ENCODE data around the gene BEND6. TPM values are rescaled to one million over a fixed set of nuclear protein-coding genes. Genes with fewer than 3 reads are reported as not detected.
"Not testable (repeated sequence)": the region's sequence is repeated elsewhere in the genome, so short reads cannot be mapped to it uniquely, and the experiment has no call there.

Gene BEND6
- total and polyA plus RNA-seq, 10 of the 15 experiments (the other 5 are each of a cell fraction or from before 2014, with no cell fraction given) = 0.79 to 2.8 (median 1.6) TPM

DNA sequence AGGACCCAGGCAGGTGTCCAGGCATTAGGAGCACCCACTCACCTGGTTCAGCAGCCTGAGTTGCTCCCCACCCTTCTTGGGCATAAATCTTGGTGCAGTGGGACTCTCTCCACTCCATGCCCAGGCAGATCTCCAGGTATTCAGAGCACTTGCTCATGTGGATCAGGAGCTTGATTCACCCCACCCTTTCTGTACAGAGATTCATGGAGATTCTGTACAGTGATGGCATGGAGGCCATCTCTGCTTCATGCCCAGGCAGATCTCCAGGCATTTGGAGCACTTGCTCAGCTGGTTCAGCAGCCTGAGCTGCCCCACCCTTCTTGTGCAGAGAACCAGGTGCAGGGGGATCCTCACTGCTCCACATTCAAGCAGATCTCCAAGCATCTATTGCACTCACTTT, 44.1 kb downstream of the BEND6 start:
- ATAC-seq = no peak
- Histone ChIP-seq H3K9ac (ENCODE audit: control insufficient read depth, insufficient read depth, low read length) (no peak overlapping the region), H2AFZ (ENCODE audit: control insufficient read depth, low read depth, low read length) (no peak overlapping the region), H3K4me3 (no peak overlapping the region), H3K9me3 (replicated peaks; ENCODE audit: control insufficient read depth, insufficient read depth, low read length) (peaks cover 2% of the 10 kb centered on the region; the same call in 1 of the 3 replicates), H3K27ac (ENCODE audit: control insufficient read depth, insufficient read depth) (no peak overlapping the region), H3K36me3 (ENCODE audit: control insufficient read depth in 2 of 2, insufficient read depth in 2 of 2, low read length in 1 of 2) (no peaks in the 10 kb centered on the region), H4K20me1 (ENCODE audit: control insufficient read depth, insufficient read depth) (no peaks in the 10 kb centered on the region), H3K27me3 (replicated peaks in 1 of 2; ENCODE audit: control insufficient read depth in 2 of 2, insufficient read depth in 2 of 2, low read length in 1 of 2) (no peaks in the 10 kb centered on the region), H3K4me1 (ENCODE audit: control insufficient read depth, insufficient read depth, low read length) (no peaks in the 10 kb centered on the region), H3K79me2 (ENCODE audit: control insufficient read depth, insufficient read depth, low read length) (no peaks in the 10 kb centered on the region), H3K4me2 (ENCODE audit: control insufficient read depth, insufficient read depth) (no peak overlapping the region)
- ChIA-PET CTCF (no interaction called here), SMC1A (ENCODE audit: uncharacterized antibody, unreplicated experiment) (no interaction called here), RAD21 (ENCODE audit: unreplicated experiment) (interaction anchor here (0.8 kb wide), 1 partner anchor 95 kb away, joined by 3 read pairs; no protein-coding TSS in a partner anchor), POLR2A (no interaction called here)
- intact Hi-C loops (cut with micrococcal nuclease; ENCODE audit: unreplicated experiment) (no loop called here), in situ Hi-C loops (cut with MboI) (no loop called here)
- no peak for DNase-seq (ENCODE audit: low read depth, low spot score)
- no peak for FAIRE-seq
- no TSS peak for BruUV-seq (replicated peaks)
- no peak for TF ChIP-seq CBFB (IDR thresholded peaks at IDR 0.05; ENCODE audit: low read depth)

DNA sequence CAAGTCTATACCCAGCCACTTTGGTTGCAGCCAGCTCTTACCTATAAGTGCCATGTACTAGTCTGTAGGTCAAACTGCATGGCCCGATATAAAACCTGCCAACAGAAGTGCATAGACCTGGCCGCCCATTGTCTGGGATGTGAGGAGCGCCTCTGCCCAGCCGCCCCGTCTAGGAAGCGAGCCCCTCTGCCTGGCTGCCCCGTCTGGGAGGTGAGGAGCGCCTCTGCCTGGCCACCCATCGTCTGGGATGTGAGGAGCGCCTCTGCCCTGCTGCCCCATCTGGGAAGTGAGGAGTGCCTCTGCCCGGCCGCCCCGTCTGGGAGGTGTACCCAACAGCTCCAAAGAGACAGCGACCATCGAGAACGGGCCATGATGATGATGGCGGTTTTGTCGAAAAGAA, 44.8 kb downstream of the BEND6 start:
- H3K4me1 ChIP-seq (ENCODE audit: control insufficient read depth, insufficient read depth, low read length); H3K4me3 ChIP-seq; H3K27ac ChIP-seq (ENCODE audit: control insufficient read depth, insufficient read depth); intact Hi-C loops (cut with micrococcal nuclease; ENCODE audit: unreplicated experiment); H2AFZ ChIP-seq (ENCODE audit: control insufficient read depth, low read depth, low read length); CTCF ChIA-PET; SMC1A ChIA-PET (ENCODE audit: uncharacterized antibody, unreplicated experiment); H3K36me3 ChIP-seq (ENCODE audit: control insufficient read depth in 2 of 2, insufficient read depth in 2 of 2, low read length in 1 of 2); POLR2A ChIA-PET; H3K27me3 ChIP-seq (replicated peaks in 1 of 2; ENCODE audit: control insufficient read depth in 2 of 2, insufficient read depth in 2 of 2, low read length in 1 of 2); H3K79me2 ChIP-seq (ENCODE audit: control insufficient read depth, insufficient read depth, low read length); H3K9ac ChIP-seq (ENCODE audit: control insufficient read depth, insufficient read depth, low read length); H3K9me3 ChIP-seq (replicated peaks; ENCODE audit: control insufficient read depth, insufficient read depth, low read length); H3K4me2 ChIP-seq (ENCODE audit: control insufficient read depth, insufficient read depth); H4K20me1 ChIP-seq (ENCODE audit: control insufficient read depth, insufficient read depth); BruUV-seq (replicated peaks); FAIRE-seq; ATAC-seq; DNase-seq (ENCODE audit: low read depth, low spot score); in situ Hi-C loops (cut with MboI): not testable (repeated sequence)
- RAD21 ChIA-PET (ENCODE audit: unreplicated experiment) = interaction anchor here (0.8 kb wide), 1 partner anchor 95 kb away, joined by 3 read pairs; no protein-coding TSS in a partner anchor
- WGBS (ENCODE audit: insufficient coverage, insufficient replicate concordance, low lambda C conversion rate, missing lambda C conversion rate) = 90% methylated on average over 18 of the region's 18 CpGs

- intact Hi-C loops (cut with micrococcal nuclease; ENCODE audit: unreplicated experiment) = no loop called here
- Histone ChIP-seq H3K79me2 (ENCODE audit: control insufficient read depth, insufficient read depth, low read length) (no peaks in the 10 kb centered on the region), H3K4me3 (no peak overlapping the region), H3K4me2 (ENCODE audit: control insufficient read depth, insufficient read depth) (no peak overlapping the region), H3K27me3 (replicated peaks in 1 of 2; ENCODE audit: control insufficient read depth in 2 of 2, insufficient read depth in 2 of 2, low read length in 1 of 2) (no peaks in the 10 kb centered on the region), H3K9ac (ENCODE audit: control insufficient read depth, insufficient read depth, low read length) (no peak overlapping the region), H3K27ac (ENCODE audit: control insufficient read depth, insufficient read depth) (no peak overlapping the region), H3K36me3 (ENCODE audit: control insufficient read depth in 2 of 2, insufficient read depth in 2 of 2, low read length in 1 of 2) (no peaks in the 10 kb centered on the region), H2AFZ (ENCODE audit: control insufficient read depth, low read depth, low read length) (no peak overlapping the region), H3K9me3 (replicated peaks; ENCODE audit: control insufficient read depth, insufficient read depth, low read length) (peaks cover 2% of the 10 kb centered on the region; the same call in 1 of the 3 replicates), H3K4me1 (ENCODE audit: control insufficient read depth, insufficient read depth, low read length) (no peaks in the 10 kb centered on the region), H4K20me1 (ENCODE audit: control insufficient read depth, insufficient read depth) (no peaks in the 10 kb centered on the region)
- in situ Hi-C loops (cut with MboI) = no loop called here
- ATAC-seq = no peak
- POLR2A ChIA-PET = no interaction called here
- no TSS peak for BruUV-seq (replicated peaks)
- FAIRE-seq = no peak
- TF ChIP-seq ELK1 (IDR thresholded peaks at IDR 0.05; ENCODE audit: low read depth, low read length) (no peak), BCL11A (IDR thresholded peaks at IDR 0.05; ENCODE audit: low read depth, low read length) (no peak), MLLT1 (IDR thresholded peaks at IDR 0.05) (no peak), HCFC1 (IDR thresholded peaks at IDR 0.05; ENCODE audit: low read length) (no peak)
- CTCF ChIA-PET = no interaction called here
- DNase-seq (ENCODE audit: low read depth, low spot score) = no peak
- RAD21 ChIA-PET (ENCODE audit: unreplicated experiment) = no interaction called here
- SMC1A ChIA-PET (ENCODE audit: uncharacterized antibody, unreplicated experiment) = no interaction called here
These were observed 47.3 kb downstream of the BEND6 start for GRCh38 chr6:57002197-57002596.
